SK-N-SH (cell line): ENCODE data around the gene OLFM2. TPM values are rescaled to one million over a fixed set of nuclear protein-coding genes. Genes with fewer than 3 reads are reported as not detected.

Experiments used
- CTCF ChIA-PET: fragments of 300-600, 350-600 bp; formaldehyde crosslinking; extraction: SDS; loops from one replicate; lab custom pipeline; 2021; lab: Yijun Ruan, JAX
- POLR2A ChIA-PET: fragments of 350-600 bp; sonication (Branson Sonifier 250); formaldehyde crosslinking; extraction: SDS; loops from one replicate; lab custom pipeline; 2020; ENCODE audit warnings: antibody characterized with exemption, inconsistent platforms; lab: Yijun Ruan, JAX
- DNase-seq: peaks from one replicate; pipeline ENCODE4 v3.0.0; 2012
- H2AFZ ChIP-seq: fragments of 200-600 bp; sonication (generic); 2 replicates; pipeline ENCODE4 v1.8.1; 2016; ENCODE audit warnings: antibody characterized with exemption, mild to moderate bottlenecking, low read depth
- H3F3A ChIP-seq: fragments of 200-600 bp; sonication (generic); replicated peaks from 2 replicates; pipeline ENCODE3; 2016; ENCODE audit warnings: antibody characterized with exemption, mild to moderate bottlenecking; ENCODE audit not compliant: insufficient read depth
- H3K27ac ChIP-seq, 2 experiments: fragments of 200-500 bp in 1 of 2; fragments of 200-600 bp in 1 of 2; sonication (Bioruptor generic) in 1 of 2; sonication (generic), shearing (Covaris generic) in 1 of 2; 2 replicates each; pipeline versions ENCODE4 v1.5.1 to v1.6.1; 2014 to 2016; ENCODE audit warnings: low read depth in 2 of 2, inconsistent platforms in 1 of 2, low read length in 1 of 2, mild to moderate bottlenecking in 1 of 2, mixed read lengths in 1 of 2
- H3K27me3 ChIP-seq: fragments of 200-600 bp; sonication (generic), shearing (Covaris generic); 2 replicates; pipeline ENCODE4 v1.6.1; 2016; ENCODE audit warnings: mixed run types; ENCODE audit not compliant: insufficient read depth
- H3K36me3 ChIP-seq, 2 experiments: fragments of 200-500 bp in 1 of 2; fragments of 200-600 bp in 1 of 2; sonication (Bioruptor generic) in 1 of 2; sonication (generic) in 1 of 2; replicated peaks in 1 of 2; 2 replicates each; pipeline versions ENCODE3 to v1.5.1; 2014 to 2016; ENCODE audit warnings: low read length in 1 of 2, mild to moderate bottlenecking in 1 of 2; ENCODE audit not compliant: insufficient read depth in 2 of 2, control insufficient read depth in 1 of 2
- H3K4me1 ChIP-seq, 2 experiments: fragments of 200-500 bp in 1 of 2; fragments of 200-600 bp in 1 of 2; sonication (Bioruptor generic) in 1 of 2; sonication (generic), shearing (Covaris generic) in 1 of 2; 2 replicates each; pipeline versions ENCODE4 v1.5.1 to v1.6.1; 2014 to 2016; ENCODE audit warnings: low read depth in 1 of 2, low read length in 1 of 2, mixed run types in 1 of 2; ENCODE audit not compliant: insufficient read depth in 2 of 2, control insufficient read depth in 1 of 2
- H3K4me2 ChIP-seq: fragments of 200-600 bp; sonication (generic), shearing (Covaris generic); 2 replicates; pipeline ENCODE4 v1.6.1; 2017; ENCODE audit warnings: mixed run types
- H3K4me3 ChIP-seq, 2 experiments: fragments of 200-500 bp in 1 of 2; fragments of 200-600 bp in 1 of 2; sonication (Bioruptor generic) in 1 of 2; sonication (generic), shearing (Covaris generic) in 1 of 2; 2 replicates each; pipeline versions ENCODE4 v1.5.1 to v1.8.1; 2014 to 2016; ENCODE audit warnings: low read depth in 2 of 2, inconsistent platforms in 1 of 2, low read length in 1 of 2, mild to moderate bottlenecking in 1 of 2, mixed read lengths in 1 of 2, moderate library complexity in 1 of 2
- H3K79me2 ChIP-seq: fragments of 200-600 bp; sonication (generic); 2 replicates; pipeline ENCODE4 v1.8.1; 2017; ENCODE audit warnings: mild to moderate bottlenecking; ENCODE audit not compliant: insufficient read depth
- H3K9ac ChIP-seq: fragments of 200-600 bp; sonication (generic); 2 replicates; pipeline ENCODE4 v1.6.1; 2017; ENCODE audit warnings: mixed run types
- H3K9me2 ChIP-seq: fragments of 200-600 bp; sonication (generic); 2 replicates; pipeline ENCODE4 v1.6.1; 2017; ENCODE audit warnings: mixed run types
- H3K9me3 ChIP-seq: fragments of 200-600 bp; sonication (generic); 2 replicates; pipeline ENCODE4 v1.6.1; 2017; ENCODE audit warnings: mixed run types, mild to moderate bottlenecking, moderate library complexity
- H4K20me1 ChIP-seq: fragments of 200-600 bp; sonication (generic); 2 replicates; pipeline ENCODE4 v1.6.1; 2017; ENCODE audit warnings: mild to moderate bottlenecking, mixed run types; ENCODE audit not compliant: insufficient read depth
- CHD2 ChIP-seq: fragments of 150-350 bp; IDR thresholded peaks from 2 replicates; pipeline ENCODE4 v1.6.1; 2018; ENCODE audit warnings: low read length; ENCODE audit not compliant: partially characterized antibody
- EZH2phosphoT487 ChIP-seq: fragments of 200-600 bp; sonication (generic); IDR thresholded peaks from 2 replicates; pipeline ENCODE4 v1.6.1; 2017; ENCODE audit warnings: low read depth, mixed run types, mild to moderate bottlenecking, antibody characterized with exemption, moderate library complexity, borderline replicate concordance
- FOSL2 ChIP-seq: IDR thresholded peaks from 2 replicates; pipeline ENCODE4 v1.4.0; 2012; ENCODE audit warnings: low read depth, mild to moderate bottlenecking, moderate library complexity, borderline replicate concordance
- FOXM1 ChIP-seq: IDR thresholded peaks from 2 replicates; pipeline ENCODE4 v1.4.0; 2012; ENCODE audit warnings: low read depth, mild to moderate bottlenecking
- GABPA ChIP-seq: IDR thresholded peaks from 2 replicates; pipeline ENCODE4 v1.4.0; 2012; ENCODE audit warnings: low read depth, mild to moderate bottlenecking
- GATA2 ChIP-seq: sonication (generic); formaldehyde crosslinking; IDR thresholded peaks from 2 replicates; pipeline ENCODE4 v1.5.0; 2020; ENCODE audit warnings: mild to moderate bottlenecking, missing genetic modification reagents
- JUND ChIP-seq: IDR thresholded peaks from 2 replicates; pipeline ENCODE4 v1.4.0; 2012
- MXI1 ChIP-seq: IDR thresholded peaks from 2 replicates; pipeline ENCODE4 v1.6.1; 2012; ENCODE audit warnings: mild to moderate bottlenecking, low read depth, low read length, improper control_type of control experiment
- NFIC ChIP-seq: IDR thresholded peaks from 2 replicates; pipeline ENCODE4 v1.4.0; 2012; ENCODE audit warnings: borderline replicate concordance
- RAD21 ChIP-seq: IDR thresholded peaks from 2 replicates; pipeline ENCODE4 v1.6.1; 2012; ENCODE audit warnings: mild to moderate bottlenecking, low read length
- RFX5 ChIP-seq: IDR thresholded peaks from 2 replicates; pipeline ENCODE4 v1.6.1; 2012; ENCODE audit warnings: mild to moderate bottlenecking, improper control_type of control experiment, low read length
- RXRA ChIP-seq: IDR thresholded peaks from 2 replicates; pipeline ENCODE4 v1.4.0; 2012; ENCODE audit warnings: low read depth, mild to moderate bottlenecking, borderline replicate concordance
- SIN3A ChIP-seq: IDR thresholded peaks from 2 replicates; pipeline ENCODE4 v1.6.1; 2012; ENCODE audit warnings: low read depth, mild to moderate bottlenecking, low read length, moderate library complexity, borderline replicate concordance
- TAF1 ChIP-seq: IDR thresholded peaks from 2 replicates; pipeline ENCODE4 v1.6.1; 2012; ENCODE audit warnings: low read depth, mild to moderate bottlenecking, low read length, moderate library complexity, borderline replicate concordance
- TEAD4 ChIP-seq: IDR thresholded peaks from 2 replicates; pipeline ENCODE4 v1.4.0; 2012; ENCODE audit warnings: mild to moderate bottlenecking, borderline replicate concordance; ENCODE audit not compliant: insufficient read depth
- YY1 ChIP-seq: IDR thresholded peaks from 2 replicates; pipeline ENCODE4 v1.4.0; 2012; ENCODE audit warnings: low read depth, mild to moderate bottlenecking
- WGBS: methylation state at CpG from one replicate; pipeline ENCODE4 v1.1.6; 2017; ENCODE audit warnings: low lambda C conversion rate; 5-methylcytosine and 5-hydroxymethylcytosine counted together
- polyA plus RNA-seq, 3 experiments: library from polyadenylated mRNA; depleted of rRNA; stranded (reverse); fragments of >200 nt; gene quantifications; 2 replicates each; pipeline ENCODE4 v1.2.3, GENCODE V29; 2012
- TF ChIP-seq, protein P1 (sequence below): IDR thresholded peaks from 2 replicates; pipeline ENCODE4; 2012
- TF ChIP-seq, protein P2 (sequence below): IDR thresholded peaks from 2 replicates; pipeline ENCODE4 v1.4.0; 2012; ENCODE audit warnings: low read depth
- TF ChIP-seq, protein P3 (sequence below): fragments of 200-600 bp; sonication (generic); IDR thresholded peaks from 2 replicates; pipeline ENCODE4 v1.6.1; 2017; ENCODE audit warnings: antibody characterized with exemption, mild to moderate bottlenecking, moderate library complexity
- TF ChIP-seq, protein P4 (sequence below): fragments of 150-350 bp; IDR thresholded peaks from 2 replicates; pipeline ENCODE4 v1.6.1; 2016; ENCODE audit warnings: mild to moderate bottlenecking, low read depth, low read length

OLFM2 gene
- polyA plus RNA-seq, 1 of the 3 experiments (the other 2 are of a cell fraction): 10.7 TPM

DNA sequence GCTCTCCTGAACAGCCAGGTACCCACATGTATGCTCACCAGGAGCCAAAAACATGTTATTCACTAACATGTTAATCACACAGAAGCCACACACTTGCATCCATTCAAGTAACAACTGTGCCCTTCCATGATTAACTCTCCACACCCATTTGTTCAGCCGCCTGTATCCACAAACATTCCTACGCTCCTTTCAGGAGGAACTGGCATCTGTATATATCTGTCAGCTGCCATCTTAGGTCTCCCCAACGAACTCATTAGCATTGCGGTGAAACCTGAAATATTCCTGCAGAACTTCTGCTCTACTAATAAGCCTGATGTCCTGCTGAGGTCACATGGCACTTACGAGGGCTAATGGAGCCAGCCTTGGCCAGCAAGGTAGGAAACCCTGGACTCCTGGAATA is 33.0 kb downstream of the OLFM2 start:
- Histone ChIP-seq H4K20me1 (no peaks in the 10 kb centered on the region), H3K9ac (no peak overlapping the region), H3K79me2 (no peaks in the 10 kb centered on the region), H3K9me3 (no peaks in the 10 kb centered on the region), H3F3A (no peaks in the 10 kb centered on the region), H3K9me2 (no peaks in the 10 kb centered on the region), H3K36me3 (no peaks in the 10 kb centered on the region), H3K4me1 (no peaks in the 10 kb centered on the region), H3K4me2 (no peak overlapping the region), H2AFZ (no peak overlapping the region), H3K27ac (no peak overlapping the region), H3K27me3 (no peaks in the 10 kb centered on the region), H3K4me3 (no peak overlapping the region)
- POLR2A ChIA-PET: no interaction called here
- CTCF ChIA-PET: interaction anchor here (0.8 kb wide), 1 partner anchor 149 kb away, joined by 3 read pairs; no protein-coding TSS in a partner anchor
- no peak for TF ChIP-seq GATA2 (CRISPR knock-in tag)
- no peak for TF ChIP-seq FOXM1
- no peak for TF ChIP-seq SIN3A
- no peak for TF ChIP-seq RXRA
- TF ChIP-seq RFX5: no peak
- no peak for TF ChIP-seq CHD2
- no peak for TF ChIP-seq TAF1
- TF ChIP-seq RAD21: no peak
- TF ChIP-seq, protein P1, sequence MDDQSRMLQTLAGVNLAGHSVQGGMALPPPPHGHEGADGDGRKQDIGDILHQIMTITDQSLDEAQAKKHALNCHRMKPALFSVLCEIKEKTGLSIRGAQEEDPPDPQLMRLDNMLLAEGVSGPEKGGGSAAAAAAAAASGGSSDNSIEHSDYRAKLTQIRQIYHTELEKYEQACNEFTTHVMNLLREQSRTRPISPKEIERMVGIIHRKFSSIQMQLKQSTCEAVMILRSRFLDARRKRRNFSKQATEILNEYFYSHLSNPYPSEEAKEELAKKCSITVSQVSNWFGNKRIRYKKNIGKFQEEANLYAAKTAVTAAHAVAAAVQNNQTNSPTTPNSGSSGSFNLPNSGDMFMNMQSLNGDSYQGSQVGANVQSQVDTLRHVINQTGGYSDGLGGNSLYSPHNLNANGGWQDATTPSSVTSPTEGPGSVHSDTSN: no peak
- TF ChIP-seq, all 33 proteins: peak for 0
- 79% methylated on average over 5 of the region's 5 CpGs for WGBS
- DNase-seq: no peak

DNA sequence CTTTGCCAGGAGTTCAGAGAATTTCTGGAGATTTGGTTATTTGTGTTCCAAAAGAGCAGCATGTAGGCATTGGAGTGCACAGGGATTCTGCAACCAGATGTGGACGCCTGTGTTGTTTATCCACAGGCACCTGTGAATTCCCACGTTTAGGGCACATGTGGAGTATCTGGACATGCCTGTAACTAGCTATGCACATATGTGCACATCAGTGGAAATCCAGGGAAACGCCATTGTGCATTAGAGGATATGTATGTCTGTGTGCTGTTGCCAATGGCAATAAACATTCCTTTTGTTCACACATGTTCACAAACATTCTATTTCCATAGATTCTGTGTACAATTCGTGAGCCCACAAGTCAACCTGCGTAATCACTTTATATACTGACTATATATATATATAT is 34.7 kb downstream of the OLFM2 start:
- H3K9me2 ChIP-seq: no peaks in the 10 kb centered on the region
- H3K79me2 ChIP-seq: no peaks in the 10 kb centered on the region
- H4K20me1 ChIP-seq: no peaks in the 10 kb centered on the region
- H3K9me3 ChIP-seq: no peaks in the 10 kb centered on the region
- ChIA-PET POLR2A (no interaction called here), CTCF (no interaction called here)
- no peaks in the 10 kb centered on the region for H3K27me3 ChIP-seq
- no peak for TF ChIP-seq RAD21
- no peak for TF ChIP-seq JUND
- TF ChIP-seq EZH2phosphoT487: no peak
- TF ChIP-seq YY1: no peak
- TF ChIP-seq, protein P1: no peak
- TF ChIP-seq, protein P2, sequence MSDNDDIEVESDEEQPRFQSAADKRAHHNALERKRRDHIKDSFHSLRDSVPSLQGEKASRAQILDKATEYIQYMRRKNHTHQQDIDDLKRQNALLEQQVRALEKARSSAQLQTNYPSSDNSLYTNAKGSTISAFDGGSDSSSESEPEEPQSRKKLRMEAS: no peak
- TF ChIP-seq, protein P3, sequence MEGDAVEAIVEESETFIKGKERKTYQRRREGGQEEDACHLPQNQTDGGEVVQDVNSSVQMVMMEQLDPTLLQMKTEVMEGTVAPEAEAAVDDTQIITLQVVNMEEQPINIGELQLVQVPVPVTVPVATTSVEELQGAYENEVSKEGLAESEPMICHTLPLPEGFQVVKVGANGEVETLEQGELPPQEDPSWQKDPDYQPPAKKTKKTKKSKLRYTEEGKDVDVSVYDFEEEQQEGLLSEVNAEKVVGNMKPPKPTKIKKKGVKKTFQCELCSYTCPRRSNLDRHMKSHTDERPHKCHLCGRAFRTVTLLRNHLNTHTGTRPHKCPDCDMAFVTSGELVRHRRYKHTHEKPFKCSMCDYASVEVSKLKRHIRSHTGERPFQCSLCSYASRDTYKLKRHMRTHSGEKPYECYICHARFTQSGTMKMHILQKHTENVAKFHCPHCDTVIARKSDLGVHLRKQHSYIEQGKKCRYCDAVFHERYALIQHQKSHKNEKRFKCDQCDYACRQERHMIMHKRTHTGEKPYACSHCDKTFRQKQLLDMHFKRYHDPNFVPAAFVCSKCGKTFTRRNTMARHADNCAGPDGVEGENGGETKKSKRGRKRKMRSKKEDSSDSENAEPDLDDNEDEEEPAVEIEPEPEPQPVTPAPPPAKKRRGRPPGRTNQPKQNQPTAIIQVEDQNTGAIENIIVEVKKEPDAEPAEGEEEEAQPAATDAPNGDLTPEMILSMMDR: no peak
- TF ChIP-seq, protein P4, sequence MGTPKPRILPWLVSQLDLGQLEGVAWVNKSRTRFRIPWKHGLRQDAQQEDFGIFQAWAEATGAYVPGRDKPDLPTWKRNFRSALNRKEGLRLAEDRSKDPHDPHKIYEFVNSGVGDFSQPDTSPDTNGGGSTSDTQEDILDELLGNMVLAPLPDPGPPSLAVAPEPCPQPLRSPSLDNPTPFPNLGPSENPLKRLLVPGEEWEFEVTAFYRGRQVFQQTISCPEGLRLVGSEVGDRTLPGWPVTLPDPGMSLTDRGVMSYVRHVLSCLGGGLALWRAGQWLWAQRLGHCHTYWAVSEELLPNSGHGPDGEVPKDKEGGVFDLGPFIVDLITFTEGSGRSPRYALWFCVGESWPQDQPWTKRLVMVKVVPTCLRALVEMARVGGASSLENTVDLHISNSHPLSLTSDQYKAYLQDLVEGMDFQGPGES: no peak
- TF ChIP-seq GABPA: no peak
- no peak for TF ChIP-seq FOSL2
- no peak for TF ChIP-seq TEAD4
- no peak for TF ChIP-seq NFIC
- TF ChIP-seq MXI1: no peak
- H3K36me3 ChIP-seq: no peaks in the 10 kb centered on the region
- no peak overlapping the region for H3K9ac ChIP-seq
- H3K27ac ChIP-seq: no peak overlapping the region
- WGBS: 58% methylated on average over 4 of the region's 5 CpGs
- H3K4me3 ChIP-seq: no peak overlapping the region
- no peak overlapping the region for H3K4me2 ChIP-seq
- H3F3A ChIP-seq: no peaks in the 10 kb centered on the region
- H3K4me1 ChIP-seq: no peaks in the 10 kb centered on the region
- DNase-seq: no peak
- H2AFZ ChIP-seq: no peak overlapping the region
